ENCODE measurements around the gene VSTM4. TPM values are rescaled to one million over a fixed set of nuclear protein-coding genes. Genes with fewer than 3 reads are reported as not detected.

The VSTM4 gene
- total RNA-seq, 1 experiment from 2014 or later, result 0.72 TPM

DNA sequence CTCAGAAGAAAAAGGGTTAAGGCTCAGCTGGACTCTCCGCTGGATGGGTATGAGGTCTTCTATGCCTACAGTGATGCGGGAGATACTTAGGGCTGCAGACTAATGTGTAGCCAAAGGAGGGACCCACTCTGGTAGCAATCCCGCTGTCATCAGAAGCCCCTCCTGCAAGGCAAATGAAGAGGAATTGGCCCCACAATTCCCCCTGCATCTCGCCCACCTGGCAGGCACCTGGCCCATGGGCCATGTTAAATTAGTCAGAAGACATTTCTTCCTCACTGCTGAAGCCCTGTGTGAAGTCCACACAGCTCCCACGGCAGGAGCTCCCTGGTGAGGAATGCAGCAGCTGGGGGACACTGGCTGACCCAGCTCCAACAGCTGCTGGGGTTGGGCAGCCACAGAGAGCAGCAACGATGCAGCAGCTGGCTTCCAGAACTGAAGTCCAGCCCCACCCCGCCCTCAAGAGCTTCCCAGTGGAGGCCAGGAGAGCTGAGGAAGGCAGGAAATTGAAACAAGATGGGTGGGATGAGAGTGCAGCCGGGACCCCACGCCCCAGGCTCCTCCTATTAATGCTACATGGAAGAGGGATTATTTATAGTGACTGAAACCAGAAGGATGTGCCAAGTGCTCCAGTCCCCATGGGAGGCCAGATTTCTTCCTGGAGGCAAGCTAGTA lies 5.5 kb downstream of the VSTM4 start (continued):
- TF ChIP-seq, protein P1, sequence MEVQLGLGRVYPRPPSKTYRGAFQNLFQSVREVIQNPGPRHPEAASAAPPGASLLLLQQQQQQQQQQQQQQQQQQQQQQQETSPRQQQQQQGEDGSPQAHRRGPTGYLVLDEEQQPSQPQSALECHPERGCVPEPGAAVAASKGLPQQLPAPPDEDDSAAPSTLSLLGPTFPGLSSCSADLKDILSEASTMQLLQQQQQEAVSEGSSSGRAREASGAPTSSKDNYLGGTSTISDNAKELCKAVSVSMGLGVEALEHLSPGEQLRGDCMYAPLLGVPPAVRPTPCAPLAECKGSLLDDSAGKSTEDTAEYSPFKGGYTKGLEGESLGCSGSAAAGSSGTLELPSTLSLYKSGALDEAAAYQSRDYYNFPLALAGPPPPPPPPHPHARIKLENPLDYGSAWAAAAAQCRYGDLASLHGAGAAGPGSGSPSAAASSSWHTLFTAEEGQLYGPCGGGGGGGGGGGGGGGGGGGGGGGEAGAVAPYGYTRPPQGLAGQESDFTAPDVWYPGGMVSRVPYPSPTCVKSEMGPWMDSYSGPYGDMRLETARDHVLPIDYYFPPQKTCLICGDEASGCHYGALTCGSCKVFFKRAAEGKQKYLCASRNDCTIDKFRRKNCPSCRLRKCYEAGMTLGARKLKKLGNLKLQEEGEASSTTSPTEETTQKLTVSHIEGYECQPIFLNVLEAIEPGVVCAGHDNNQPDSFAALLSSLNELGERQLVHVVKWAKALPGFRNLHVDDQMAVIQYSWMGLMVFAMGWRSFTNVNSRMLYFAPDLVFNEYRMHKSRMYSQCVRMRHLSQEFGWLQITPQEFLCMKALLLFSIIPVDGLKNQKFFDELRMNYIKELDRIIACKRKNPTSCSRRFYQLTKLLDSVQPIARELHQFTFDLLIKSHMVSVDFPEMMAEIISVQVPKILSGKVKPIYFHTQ (CRISPR knock-in tag; IDR thresholded peaks at IDR 0.05), result no peak
- no peak for TF ChIP-seq SOX15 (CRISPR knock-in tag; IDR thresholded peaks at IDR 0.05)
- no peak for TF ChIP-seq ZBTB21 (CRISPR knock-in tag; IDR thresholded peaks at IDR 0.05; ENCODE audit: borderline replicate concordance)
- TF ChIP-seq CBFB (CRISPR knock-in tag; IDR thresholded peaks at IDR 0.05; ENCODE audit: low read depth), result no peak
- no peak for TF ChIP-seq ZNF423 (CRISPR knock-in tag; IDR thresholded peaks at IDR 0.05)
- TF ChIP-seq E2F4 (CRISPR knock-in tag; IDR thresholded peaks at IDR 0.05; ENCODE audit: borderline replicate concordance, low read depth), result no peak
- no peak for TF ChIP-seq ZNF425 (CRISPR knock-in tag; conservative IDR thresholded peaks at IDR 0.05)
- TF ChIP-seq, protein P2, sequence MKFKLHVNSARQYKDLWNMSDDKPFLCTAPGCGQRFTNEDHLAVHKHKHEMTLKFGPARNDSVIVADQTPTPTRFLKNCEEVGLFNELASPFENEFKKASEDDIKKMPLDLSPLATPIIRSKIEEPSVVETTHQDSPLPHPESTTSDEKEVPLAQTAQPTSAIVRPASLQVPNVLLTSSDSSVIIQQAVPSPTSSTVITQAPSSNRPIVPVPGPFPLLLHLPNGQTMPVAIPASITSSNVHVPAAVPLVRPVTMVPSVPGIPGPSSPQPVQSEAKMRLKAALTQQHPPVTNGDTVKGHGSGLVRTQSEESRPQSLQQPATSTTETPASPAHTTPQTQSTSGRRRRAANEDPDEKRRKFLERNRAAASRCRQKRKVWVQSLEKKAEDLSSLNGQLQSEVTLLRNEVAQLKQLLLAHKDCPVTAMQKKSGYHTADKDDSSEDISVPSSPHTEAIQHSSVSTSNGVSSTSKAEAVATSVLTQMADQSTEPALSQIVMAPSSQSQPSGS (CRISPR knock-in tag; IDR thresholded peaks at IDR 0.05; ENCODE audit: borderline replicate concordance, low read depth), result no peak
- no peak for TF ChIP-seq USF2 (CRISPR knock-in tag; IDR thresholded peaks at IDR 0.05)
- TF ChIP-seq, protein P3, sequence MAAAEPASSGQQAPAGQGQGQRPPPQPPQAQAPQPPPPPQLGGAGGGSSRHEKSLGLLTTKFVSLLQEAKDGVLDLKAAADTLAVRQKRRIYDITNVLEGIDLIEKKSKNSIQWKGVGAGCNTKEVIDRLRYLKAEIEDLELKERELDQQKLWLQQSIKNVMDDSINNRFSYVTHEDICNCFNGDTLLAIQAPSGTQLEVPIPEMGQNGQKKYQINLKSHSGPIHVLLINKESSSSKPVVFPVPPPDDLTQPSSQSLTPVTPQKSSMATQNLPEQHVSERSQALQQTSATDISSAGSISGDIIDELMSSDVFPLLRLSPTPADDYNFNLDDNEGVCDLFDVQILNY (CRISPR knock-in tag; IDR thresholded peaks at IDR 0.05), result no peak

DNA sequence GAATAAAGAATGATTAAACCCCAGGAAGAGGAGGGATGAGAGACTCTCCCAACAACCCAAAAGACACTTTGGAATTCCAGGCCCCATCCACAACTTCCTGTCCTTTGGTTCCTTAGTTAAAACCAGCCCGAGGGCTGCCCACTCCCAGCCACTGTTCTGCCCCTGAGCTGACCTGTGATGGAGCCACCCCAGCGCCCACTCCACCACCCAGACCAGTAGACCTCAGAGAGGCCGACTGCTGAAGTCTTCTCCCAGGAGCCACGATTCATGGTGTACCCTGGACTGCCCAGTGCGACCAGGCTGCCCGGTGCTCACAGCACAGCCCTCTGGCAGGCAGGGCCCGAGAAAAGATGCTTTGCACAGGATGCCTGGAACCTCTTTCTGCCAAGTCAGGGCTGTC lies 6.7 kb downstream of the VSTM4 start:
- no peak overlapping the region for H3K27ac Mint-ChIP-seq
- CTCF ChIA-PET, result no interaction called here

More for the DNA sequence above, 6.7 kb downstream of the VSTM4 start:
- H3K36me3 Mint-ChIP-seq, result no peaks in the 10 kb centered on the region
- H3K9me3 Mint-ChIP-seq, result no peaks in the 10 kb centered on the region
- ATAC-seq, result no peak
- DNase-seq (ENCODE audit: low spot score), result no peak
- H3K4me1 Mint-ChIP-seq, result 0 out of 2 replicates have a peak, but pooled peaks cover 3% of the 10 kb centered on the region
- peaks cover 2% of the 10 kb centered on the region for H3K27me3 Mint-ChIP-seq (ENCODE audit: low read depth)
- POLR2A ChIA-PET, result no interaction called here
- no peak for TF ChIP-seq IRF1 (CRISPR knock-in tag; IDR thresholded peaks at IDR 0.05)
- H3K4me3 Mint-ChIP-seq, result no peak overlapping the region

All from WTC11 (cell line).